ENCODE measurements around the gene CNMD.
"Not testable (repeated sequence)": the region's sequence is repeated elsewhere in the genome, so short reads cannot be mapped to it uniquely, and the experiment has no call there.

Gene CNMD

DNA sequence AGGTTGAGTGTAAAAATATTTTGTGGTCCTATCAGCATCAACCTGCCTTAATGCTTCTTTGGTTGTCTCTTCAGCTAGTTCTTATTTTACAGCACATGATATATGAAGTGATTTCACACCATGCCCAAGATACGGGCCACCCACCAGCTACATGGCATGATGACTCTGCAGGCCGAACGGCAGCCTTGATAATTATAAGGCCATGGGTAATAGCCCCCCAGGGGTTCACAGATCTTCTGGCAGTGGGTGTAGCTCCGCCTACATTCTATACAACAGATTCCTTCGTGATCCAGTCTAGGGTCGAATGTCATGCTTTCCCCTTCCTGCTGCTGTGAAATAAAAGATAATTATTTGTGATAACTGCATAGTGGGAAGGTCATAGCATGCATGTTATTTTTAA, 36.1 kb downstream of the CNMD start:
- Histone ChIP-seq H3K36me3 (peaks cover 0 to 16% (median 11%) of the 10 kb centered on the region in 3 donors), H3K4me3 (no peak overlapping the region), H3K4me1 (no peaks in the 10 kb centered on the region), H3K9me3 (no peaks in the 10 kb centered on the region), H3K27me3 (no peaks in the 10 kb centered on the region), H3K27ac (no peak overlapping the region)
- no peak for DNase-seq
- intact Hi-C loops (cut with DNase I; ENCODE audit: low total_unique reads), result no loop called here
- TF ChIP-seq, protein P1, sequence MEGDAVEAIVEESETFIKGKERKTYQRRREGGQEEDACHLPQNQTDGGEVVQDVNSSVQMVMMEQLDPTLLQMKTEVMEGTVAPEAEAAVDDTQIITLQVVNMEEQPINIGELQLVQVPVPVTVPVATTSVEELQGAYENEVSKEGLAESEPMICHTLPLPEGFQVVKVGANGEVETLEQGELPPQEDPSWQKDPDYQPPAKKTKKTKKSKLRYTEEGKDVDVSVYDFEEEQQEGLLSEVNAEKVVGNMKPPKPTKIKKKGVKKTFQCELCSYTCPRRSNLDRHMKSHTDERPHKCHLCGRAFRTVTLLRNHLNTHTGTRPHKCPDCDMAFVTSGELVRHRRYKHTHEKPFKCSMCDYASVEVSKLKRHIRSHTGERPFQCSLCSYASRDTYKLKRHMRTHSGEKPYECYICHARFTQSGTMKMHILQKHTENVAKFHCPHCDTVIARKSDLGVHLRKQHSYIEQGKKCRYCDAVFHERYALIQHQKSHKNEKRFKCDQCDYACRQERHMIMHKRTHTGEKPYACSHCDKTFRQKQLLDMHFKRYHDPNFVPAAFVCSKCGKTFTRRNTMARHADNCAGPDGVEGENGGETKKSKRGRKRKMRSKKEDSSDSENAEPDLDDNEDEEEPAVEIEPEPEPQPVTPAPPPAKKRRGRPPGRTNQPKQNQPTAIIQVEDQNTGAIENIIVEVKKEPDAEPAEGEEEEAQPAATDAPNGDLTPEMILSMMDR (IDR thresholded peaks at IDR 0.05), result no peak

DNA sequence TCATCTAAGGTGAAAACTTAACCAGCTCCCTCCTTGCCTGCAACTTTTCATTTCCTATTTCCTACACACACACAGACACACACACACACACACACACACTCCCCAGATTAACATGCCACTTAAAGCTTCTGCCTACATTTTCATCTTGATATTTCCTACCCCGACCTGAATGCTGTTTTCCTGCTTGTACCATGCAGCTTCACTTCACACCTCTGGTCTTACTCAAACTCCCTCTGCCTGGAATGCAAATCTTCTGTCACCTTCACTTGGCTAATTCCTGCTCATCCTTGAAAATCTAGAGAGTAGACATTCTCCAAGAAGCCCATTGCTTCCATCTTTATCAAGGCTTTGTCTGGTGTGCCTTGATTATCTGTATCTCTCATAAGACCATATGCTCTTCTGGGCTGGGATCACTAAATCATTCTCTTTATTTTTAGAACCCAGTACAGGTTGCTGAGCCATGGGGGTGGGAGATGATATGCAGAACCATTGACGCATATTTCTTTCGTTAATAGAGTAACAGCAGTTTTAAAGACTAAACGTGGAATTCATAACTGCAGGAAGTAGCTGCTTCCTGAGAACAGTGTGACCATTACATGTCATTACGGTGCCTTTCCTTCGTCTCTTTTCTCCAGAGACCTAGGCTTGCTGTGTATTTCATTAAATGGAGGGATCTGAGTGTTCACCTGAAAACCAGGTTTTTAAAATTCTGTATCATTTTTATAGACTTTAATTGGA, 37.7 kb downstream of the CNMD start:
- intact Hi-C loops (cut with DNase I; ENCODE audit: low total_unique reads), result no loop called here
- no peak overlapping the region for H3K4me3 ChIP-seq
- peaks cover 10 to 21% (median 17%) of the 10 kb centered on the region in 3 donors for H3K36me3 ChIP-seq
- TF ChIP-seq, protein P1 (IDR thresholded peaks at IDR 0.05), result no peak
- no peak overlapping the region for H3K27ac ChIP-seq
- H3K27me3 ChIP-seq, result no peaks in the 10 kb centered on the region
- H3K4me1 ChIP-seq, result no peaks in the 10 kb centered on the region
- DNase-seq, result no peak
- H3K9me3 ChIP-seq, result no peaks in the 10 kb centered on the region

DNA sequence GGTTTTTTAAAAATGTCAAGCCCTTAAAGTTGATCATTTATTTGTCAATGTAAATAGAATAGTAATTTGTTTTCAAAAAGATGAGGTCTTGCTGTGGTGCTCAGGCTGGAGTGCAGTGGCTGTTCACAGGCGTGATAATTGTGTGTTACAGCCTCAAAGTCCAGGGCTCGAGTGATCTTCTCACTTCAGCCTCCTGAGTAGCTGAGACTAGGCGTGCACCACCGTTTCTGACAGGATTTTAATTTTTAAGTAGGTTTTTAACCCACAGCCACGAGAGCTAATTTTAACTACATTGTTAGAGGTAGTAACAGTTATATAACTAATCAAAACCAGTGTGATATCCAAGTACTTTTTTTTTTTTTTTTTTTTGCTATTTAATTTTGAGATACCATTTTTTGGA, 43.1 kb downstream of the CNMD start:
- intact Hi-C loops (cut with DNase I; ENCODE audit: low total_unique reads), result no loop called here
- Histone ChIP-seq H3K4me1 (no peaks in the 10 kb centered on the region), H3K9me3 (no peaks in the 10 kb centered on the region), H3K36me3 (peaks cover 17 to 22% (median 21%) of the 10 kb centered on the region in 3 donors), H3K27ac (no peak overlapping the region), H3K27me3 (no peaks in the 10 kb centered on the region), H3K4me3 (no peak overlapping the region)
- TF ChIP-seq, protein P1 (IDR thresholded peaks at IDR 0.05), result no peak
- no peak for DNase-seq

DNA sequence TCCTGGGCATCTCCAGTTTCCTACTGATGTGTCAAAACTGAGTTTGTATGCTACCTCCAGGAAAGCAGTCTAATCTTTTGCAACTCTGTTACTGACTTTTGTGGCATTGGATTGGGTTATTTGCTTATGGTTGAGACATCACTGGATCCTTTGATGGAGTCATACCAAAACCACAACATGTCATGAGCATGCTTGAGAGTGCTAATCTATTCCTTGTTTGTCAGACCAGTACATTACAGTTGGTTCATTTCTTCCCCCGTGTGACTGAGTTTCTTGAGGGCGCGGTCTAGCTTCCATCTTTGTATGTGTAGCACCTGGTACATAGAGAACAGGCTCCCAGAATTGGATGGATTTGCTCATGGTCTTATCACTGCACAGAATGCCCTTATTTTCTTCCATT, 43.8 kb downstream of the CNMD start:
- Histone ChIP-seq H3K4me1 (no peaks in the 10 kb centered on the region), H3K27ac (no peak overlapping the region), H3K9me3 (no peaks in the 10 kb centered on the region), H3K27me3 (no peaks in the 10 kb centered on the region), H3K4me3 (no peak overlapping the region), H3K36me3 (peaks cover 23 to 27% (median 24%) of the 10 kb centered on the region in 3 donors)
- intact Hi-C loops (cut with DNase I; ENCODE audit: low total_unique reads), result no loop called here
- no peak for DNase-seq
- TF ChIP-seq, protein P1 (IDR thresholded peaks at IDR 0.05), result no peak

GRCh38 chr13:52686376-52686775, 53.2 kb downstream of the CNMD start:
- Histone ChIP-seq H3K27ac (no peak overlapping the region), H3K4me1 (no peaks in the 10 kb centered on the region), H3K9me3 (no peaks in the 10 kb centered on the region), H3K4me3 (no peak overlapping the region), H3K27me3 (no peaks in the 10 kb centered on the region), H3K36me3 (peaks cover 65 to 78% (median 69%) of the 10 kb centered on the region in 3 donors)
- intact Hi-C loops (cut with DNase I; ENCODE audit: low total_unique reads), result no loop called here
- TF ChIP-seq, protein P1 (IDR thresholded peaks at IDR 0.05), result no peak
- DNase-seq, result no peak

GRCh38 chr13:52685806-52686205, 53.8 kb downstream of the CNMD start:
- H3K9me3 ChIP-seq; intact Hi-C loops (cut with DNase I; ENCODE audit: low total_unique reads); H3K4me3 ChIP-seq; H3K27me3 ChIP-seq; H3K4me1 ChIP-seq; H3K27ac ChIP-seq; DNase-seq: not testable (repeated sequence)
- H3K36me3 ChIP-seq, result peaks cover 65 to 78% (median 73%) of the 10 kb centered on the region in 3 donors
